Activated B cell treated with CpG ODN at 0.5 μM for 24 hours (primary cell): ENCODE results near the gene IRF2. TPM values are rescaled to one million over a fixed set of nuclear protein-coding genes. Genes with fewer than 3 reads are reported as not detected.
A peak's percentile ranks its signal among the peaks of the same experiment; 100 is the strongest.

Source experiments
- ATAC-seq: fragments of 200-7000 bp; cut with Tn5 transposase; one replicate; pipeline ENCODE4 v1.10.0; 2021; ENCODE audit warnings: low read depth, mild to moderate bottlenecking, moderate library complexity
- CTCF ChIA-PET: fragments of 350-600 bp; sonication (Branson Sonifier 250); formaldehyde crosslinking; loops from one replicate; lab custom pipeline; 2021; ENCODE audit warnings: antibody characterized with exemption; lab: Charles Lee
- POLR2A ChIA-PET: fragments of 350-600 bp; sonication (Branson Sonifier 250); formaldehyde crosslinking; loops from one replicate; lab custom pipeline; 2021; ENCODE audit warnings: antibody characterized with exemption; lab: Charles Lee
- DNase-seq: peaks from one replicate; pipeline ENCODE4 v3.0.0; 2022
- H3K27ac Mint-ChIP-seq: one replicate; pipeline ENCODE4 v1.8.0; 2020; ENCODE audit warnings: mixed read lengths
- H3K27me3 Mint-ChIP-seq: one replicate; pipeline ENCODE4 v1.8.0; 2021; ENCODE audit warnings: mixed read lengths
- H3K36me3 Mint-ChIP-seq: one replicate; pipeline ENCODE4 v1.8.0; 2021; ENCODE audit warnings: low read depth, mixed read lengths
- H3K4me1 Mint-ChIP-seq: one replicate; pipeline ENCODE4 v1.8.0; 2021; ENCODE audit warnings: mixed read lengths
- H3K4me3 Mint-ChIP-seq: one replicate; pipeline ENCODE4 v1.8.0; 2020; ENCODE audit warnings: mild to moderate bottlenecking, mixed read lengths
- H3K9me3 Mint-ChIP-seq: one replicate; pipeline ENCODE4 v1.8.0; 2020; ENCODE audit warnings: mixed read lengths
- intact Hi-C: fragments of 100-400 bp; cut with micrococcal nuclease; formaldehyde crosslinking; loops from one replicate; pipeline ENCODE4 v1.15.1; 2024
- total RNA-seq: library from RNA; stranded (reverse); gene quantifications from 2 replicates; pipeline ENCODE4 v1.2.3, GENCODE V29; 2022
- TF ChIP-seq, protein P1 (sequence below): fragments of 200-600 bp; IDR thresholded peaks from one replicate; pipeline ENCODE4 v1.8.0; 2022; ENCODE audit warnings: antibody characterized with exemption, mild to moderate bottlenecking

IRF2 gene
- total RNA-seq, 1 donor from 2014 or later = 66.2 TPM

GRCh38 chr4:184450045-184450444 is 24.3 kb downstream of the IRF2 start:
- Mint-ChIP-seq H3K9me3 (no peaks in the 10 kb centered on the region), H3K27me3 (no peaks in the 10 kb centered on the region), H3K4me3 (peak overlapping the region; percentile 54), H3K4me1 (peaks cover 91% of the 10 kb centered on the region), H3K36me3 (peaks cover 48% of the 10 kb centered on the region), H3K27ac (peak overlapping the region; percentile 71)
- DNase-seq (no peak), ATAC-seq (no peak)
- ChIA-PET POLR2A (interaction anchor here (0.6 to 2.8 kb wide), 8 partner anchors 10 to 118 kb away, joined by 3 to 12 read pairs (median 3); partner anchors contain the start of gene IRF2), CTCF (no interaction called here)
- TF ChIP-seq, protein P1, sequence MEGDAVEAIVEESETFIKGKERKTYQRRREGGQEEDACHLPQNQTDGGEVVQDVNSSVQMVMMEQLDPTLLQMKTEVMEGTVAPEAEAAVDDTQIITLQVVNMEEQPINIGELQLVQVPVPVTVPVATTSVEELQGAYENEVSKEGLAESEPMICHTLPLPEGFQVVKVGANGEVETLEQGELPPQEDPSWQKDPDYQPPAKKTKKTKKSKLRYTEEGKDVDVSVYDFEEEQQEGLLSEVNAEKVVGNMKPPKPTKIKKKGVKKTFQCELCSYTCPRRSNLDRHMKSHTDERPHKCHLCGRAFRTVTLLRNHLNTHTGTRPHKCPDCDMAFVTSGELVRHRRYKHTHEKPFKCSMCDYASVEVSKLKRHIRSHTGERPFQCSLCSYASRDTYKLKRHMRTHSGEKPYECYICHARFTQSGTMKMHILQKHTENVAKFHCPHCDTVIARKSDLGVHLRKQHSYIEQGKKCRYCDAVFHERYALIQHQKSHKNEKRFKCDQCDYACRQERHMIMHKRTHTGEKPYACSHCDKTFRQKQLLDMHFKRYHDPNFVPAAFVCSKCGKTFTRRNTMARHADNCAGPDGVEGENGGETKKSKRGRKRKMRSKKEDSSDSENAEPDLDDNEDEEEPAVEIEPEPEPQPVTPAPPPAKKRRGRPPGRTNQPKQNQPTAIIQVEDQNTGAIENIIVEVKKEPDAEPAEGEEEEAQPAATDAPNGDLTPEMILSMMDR = no peak
- intact Hi-C loops = loop anchor here (1.0 to 2.0 kb wide), 3 partner anchors 13 to 29 kb away; partner anchors contain the start of gene IRF2

DNA sequence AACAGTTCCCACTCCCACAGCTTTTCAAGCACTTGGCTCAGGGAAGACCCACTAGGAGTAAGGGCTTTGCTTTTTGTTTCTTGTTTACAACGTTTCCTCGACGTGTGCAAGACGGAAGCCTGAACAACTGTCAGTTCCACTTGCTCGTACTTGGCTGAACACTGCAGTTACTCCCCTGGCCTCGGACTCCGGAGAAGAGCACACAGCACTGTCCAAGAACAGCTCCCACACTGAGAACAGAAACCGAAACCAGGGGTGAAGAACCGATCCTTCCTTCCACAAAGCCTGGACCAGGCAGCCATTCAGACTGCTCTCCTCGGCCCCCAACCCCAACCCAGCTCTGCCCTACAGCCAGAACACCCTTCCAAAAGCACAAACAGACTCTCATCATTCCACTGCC is 25.5 kb downstream of the IRF2 start:
- DNase-seq (no peak), ATAC-seq (peak; percentile 13)
- Mint-ChIP-seq H3K9me3 (no peaks in the 10 kb centered on the region), H3K4me1 (peaks cover 91% of the 10 kb centered on the region), H3K27me3 (no peaks in the 10 kb centered on the region), H3K4me3 (peak overlapping the region; percentile 76), H3K27ac (peak overlapping the region; percentile 85), H3K36me3 (peaks cover 53% of the 10 kb centered on the region)
- TF ChIP-seq, protein P1 = no peak
- CTCF ChIA-PET = interaction anchor here (1.2 kb wide), 1 partner anchor 180 kb away, joined by 3 read pairs; no protein-coding TSS in a partner anchor
- intact Hi-C loops = loop anchor here (1.0 kb wide), 1 partner anchor 8 kb away; no protein-coding TSS in a partner anchor
- POLR2A ChIA-PET = interaction anchor here (1.1 to 2.8 kb wide), 8 partner anchors 9 to 88 kb away, joined by 3 to 12 read pairs (median 4); partner anchors contain the start of gene IRF2

DNA sequence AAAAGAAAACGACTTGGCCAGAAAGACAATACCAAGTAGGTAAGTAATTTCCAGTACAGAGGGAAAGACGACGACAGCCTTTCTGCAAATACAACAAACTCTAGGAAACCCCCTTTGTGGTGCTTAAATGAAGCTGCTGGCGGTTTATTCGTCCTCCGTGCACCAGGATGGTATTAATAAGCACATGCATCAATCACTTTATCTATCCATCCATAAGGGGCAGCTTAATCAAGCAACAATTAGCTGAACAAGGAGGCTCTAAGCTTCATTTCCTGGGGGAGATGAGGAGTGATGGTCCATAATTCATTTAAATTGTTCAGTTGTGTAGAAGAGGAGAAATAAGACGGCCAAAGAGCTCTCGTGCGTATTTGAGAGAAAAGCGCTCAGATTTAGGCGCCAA is 26.2 kb downstream of the IRF2 start:
- Mint-ChIP-seq H3K27me3 (no peaks in the 10 kb centered on the region), H3K4me3 (peak overlapping the region; percentile 76), H3K9me3 (no peaks in the 10 kb centered on the region), H3K36me3 (peaks cover 58% of the 10 kb centered on the region), H3K27ac (peak overlapping the region; percentile 85), H3K4me1 (peaks cover 91% of the 10 kb centered on the region)
- ChIA-PET POLR2A (interaction anchor here (0.9 to 2.8 kb wide), 8 partner anchors 10 to 53 kb away, joined by 3 to 12 read pairs (median 4); partner anchors contain the start of gene IRF2), CTCF (interaction anchor here (1.2 kb wide), 1 partner anchor 179 kb away, joined by 3 read pairs; no protein-coding TSS in a partner anchor)
- ATAC-seq = no peak
- no peak for DNase-seq
- TF ChIP-seq, protein P1 = no peak
- intact Hi-C loops = loop anchor here (1.0 kb wide), 1 partner anchor 9 kb away; no protein-coding TSS in a partner anchor

DNA sequence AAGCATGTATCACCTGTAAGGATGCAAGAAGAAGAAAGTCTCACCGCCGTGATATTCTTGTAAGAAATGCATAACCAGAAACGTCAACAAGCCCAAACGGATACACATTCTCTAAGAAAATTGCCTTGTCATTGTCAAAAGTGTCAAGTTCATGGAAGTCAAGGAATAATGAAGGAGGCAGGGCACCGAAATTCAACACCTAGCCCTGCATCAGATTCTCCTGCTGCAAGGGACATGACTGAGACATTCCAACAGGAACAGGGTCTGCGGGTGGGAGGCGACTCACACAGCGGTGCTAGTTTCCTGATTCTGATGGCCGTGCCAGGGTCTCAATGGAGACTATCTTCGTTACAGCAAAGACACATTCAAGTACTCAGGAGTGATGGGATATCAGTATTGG is 26.7 kb downstream of the IRF2 start:
- Mint-ChIP-seq H3K36me3 (peaks cover 58% of the 10 kb centered on the region), H3K9me3 (no peaks in the 10 kb centered on the region), H3K4me3 (no peak overlapping the region), H3K27me3 (no peaks in the 10 kb centered on the region), H3K4me1 (peaks cover 91% of the 10 kb centered on the region), H3K27ac (peak overlapping the region; percentile 85)
- DNase-seq (no peak), ATAC-seq (no peak)
- intact Hi-C loops = loop anchor here (1.0 kb wide), 1 partner anchor 10 kb away; no protein-coding TSS in a partner anchor
- ChIA-PET CTCF (no interaction called here), POLR2A (interaction anchor here (0.9 to 2.8 kb wide), 7 partner anchors 10 to 52 kb away, joined by 3 to 12 read pairs (median 4); partner anchors contain the start of gene IRF2)
- TF ChIP-seq, protein P1 = no peak

DNA sequence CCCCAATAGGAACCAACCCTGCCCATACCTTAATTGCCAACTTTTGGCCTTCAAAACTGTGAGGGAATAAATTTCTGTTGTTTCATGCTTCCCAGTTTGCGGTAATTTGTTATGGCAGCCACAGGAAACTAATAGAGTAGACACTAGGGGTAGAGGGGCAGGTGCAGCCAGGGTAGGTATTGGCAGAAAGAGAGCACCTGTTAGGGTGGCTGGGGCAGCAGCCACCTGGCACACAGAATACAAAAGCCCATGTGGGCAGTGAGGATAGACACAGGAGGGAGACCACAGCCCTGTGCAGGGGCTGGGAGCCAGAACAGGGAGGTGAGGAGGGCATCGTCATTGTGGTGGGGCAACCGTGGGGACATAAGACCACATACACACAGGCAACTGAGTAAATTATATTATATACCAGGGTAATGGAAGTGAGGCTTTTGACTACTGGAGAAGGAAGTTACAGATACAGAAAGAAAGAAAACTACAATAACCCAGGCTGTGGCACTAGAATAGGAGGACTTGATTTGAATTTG is 28.2 kb downstream of the IRF2 start:
- H3K27me3 Mint-ChIP-seq = no peaks in the 10 kb centered on the region
- intact Hi-C loops = no loop called here
- peaks cover 92% of the 10 kb centered on the region for H3K4me1 Mint-ChIP-seq
- H3K27ac Mint-ChIP-seq = peak overlapping the region; percentile 83
- ChIA-PET CTCF (no interaction called here), POLR2A (interaction anchor here (2.3 kb wide), 1 partner anchor 14 kb away, joined by 8 read pairs; no protein-coding TSS in a partner anchor)
- TF ChIP-seq, protein P1 = no peak
- no peak for ATAC-seq
- no peak for DNase-seq
- peaks cover 52% of the 10 kb centered on the region for H3K36me3 Mint-ChIP-seq
- H3K4me3 Mint-ChIP-seq = peak overlapping the region; percentile 16
- H3K9me3 Mint-ChIP-seq = no peaks in the 10 kb centered on the region
